Measurements from ENCODE around the gene GPR150. TPM values are rescaled to one million over a fixed set of nuclear protein-coding genes. Genes with fewer than 3 reads are reported as not detected.
A peak's percentile ranks its signal among the peaks of the same experiment; 100 is the strongest.

The GPR150 gene
- total and polyA plus RNA-seq, 2 of the 4 experiments (the other 2 are of a cell fraction), result under 0.01 to 0.10 TPM

DNA sequence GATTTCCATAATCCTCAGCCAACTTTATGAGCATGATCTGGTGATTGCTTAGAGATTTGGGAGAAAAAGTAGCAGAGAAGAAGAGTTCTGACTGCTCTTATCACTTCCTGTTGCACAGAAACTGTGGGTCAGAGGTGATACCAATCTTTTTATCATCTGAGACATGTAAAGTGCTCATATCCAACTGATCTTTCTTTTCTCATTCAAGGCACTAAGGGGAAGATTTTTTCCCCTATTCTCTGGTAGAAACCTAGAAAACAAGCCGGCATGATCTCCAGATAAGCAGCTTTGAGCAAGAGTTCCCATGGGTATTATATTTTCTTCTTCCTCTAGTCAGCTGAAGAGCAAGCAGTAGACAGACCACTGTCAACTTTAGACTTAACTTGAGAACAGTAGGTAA lies 29.0 kb upstream of the GPR150 start:
- Histone ChIP-seq H3K4me2 (ENCODE audit: low read depth, low read length) (no peak overlapping the region), H3K18ac (ENCODE audit: low read depth, low read length) (peak overlapping the region; percentile 74; the same call in 1 of the 2 replicates), H3K56ac (ENCODE audit: extremely low read depth, insufficient read depth, low read length) (peak overlapping the region; percentile 64; the same call in 1 of the 2 replicates), H3K9me1 (ENCODE audit: insufficient read depth, low read length) (peaks cover 3% of the 10 kb centered on the region; the same call in 1 of the 2 replicates), H4K8ac (ENCODE audit: low read depth in 2 of 2, low read length in 2 of 2) (peak overlapping the region; percentile 19 to 57; a peak in 3 of 4 replicates), H4K20me1 (ENCODE audit: insufficient read depth, low read length) (no peaks in the 10 kb centered on the region), H2BK15ac (ENCODE audit: low read depth, low read length) (peak overlapping the region; percentile 55; the same call in 2 of the 3 replicates), H3K4ac (ENCODE audit: low read depth, low read length) (peak overlapping the region; percentile 55; the same call in 1 of the 2 replicates), H2AK9ac (replicated peaks; ENCODE audit: low read depth, low read length, poor library complexity) (no peak overlapping the region), H3K27me3 (ENCODE audit: control insufficient read depth, insufficient read depth, low read length) (no peaks in the 10 kb centered on the region), H4K91ac (ENCODE audit: insufficient read depth, low read depth, low read length) (peak overlapping the region; percentile 26), H2BK120ac (ENCODE audit: low read depth, low read length) (peak overlapping the region; percentile 62), H3K36me3 (ENCODE audit: control insufficient read depth, insufficient read depth, low read length) (no peaks in the 10 kb centered on the region), H3K23ac (ENCODE audit: low read depth, low read length) (peak overlapping the region; percentile 26; the same call in 1 of the 2 replicates), H3K4me1 (ENCODE audit: control insufficient read depth, insufficient read depth, low read length) (peaks cover 6% of the 10 kb centered on the region; the same call in 1 of the 2 replicates), H3K4me3 (ENCODE audit: insufficient read depth, low read depth, low read length) (no peak overlapping the region), H3K9ac (ENCODE audit: low read depth, low read length) (no peak overlapping the region), H3K79me1 (ENCODE audit: low read depth in 1 of 2, low read length in 2 of 2) (peaks cover 2 to 15% of the 10 kb centered on the region in 2 experiments; a peak in 2 of 4 replicates), H3K9me3 (ENCODE audit: control insufficient read depth, insufficient read depth, low read length) (no peaks in the 10 kb centered on the region), H2AFZ (replicated peaks; ENCODE audit: low read length, poor library complexity) (no peak overlapping the region), H2BK20ac (ENCODE audit: low read depth, low read length) (peak overlapping the region; percentile 89), H2BK5ac (ENCODE audit: low read depth, low read length, poor library complexity, severe bottlenecking) (peak overlapping the region; percentile 98), H3K14ac (replicated peaks; ENCODE audit: low read depth, low read length) (peak overlapping the region; percentile 10; the same call in 1 of the 2 replicates), H4K5ac (ENCODE audit: low read depth, low read length) (peak overlapping the region; percentile 30; the same call in 1 of the 2 replicates), H2AK5ac (ENCODE audit: low read depth, low read length) (peak overlapping the region; percentile 13; the same call in 1 of the 2 replicates), H3K27ac (ENCODE audit: insufficient read depth, low read length) (no peak overlapping the region)
- POLR2A ChIA-PET (ENCODE audit: unreplicated experiment), result no interaction called here
- TF ChIP-seq, protein P1, sequence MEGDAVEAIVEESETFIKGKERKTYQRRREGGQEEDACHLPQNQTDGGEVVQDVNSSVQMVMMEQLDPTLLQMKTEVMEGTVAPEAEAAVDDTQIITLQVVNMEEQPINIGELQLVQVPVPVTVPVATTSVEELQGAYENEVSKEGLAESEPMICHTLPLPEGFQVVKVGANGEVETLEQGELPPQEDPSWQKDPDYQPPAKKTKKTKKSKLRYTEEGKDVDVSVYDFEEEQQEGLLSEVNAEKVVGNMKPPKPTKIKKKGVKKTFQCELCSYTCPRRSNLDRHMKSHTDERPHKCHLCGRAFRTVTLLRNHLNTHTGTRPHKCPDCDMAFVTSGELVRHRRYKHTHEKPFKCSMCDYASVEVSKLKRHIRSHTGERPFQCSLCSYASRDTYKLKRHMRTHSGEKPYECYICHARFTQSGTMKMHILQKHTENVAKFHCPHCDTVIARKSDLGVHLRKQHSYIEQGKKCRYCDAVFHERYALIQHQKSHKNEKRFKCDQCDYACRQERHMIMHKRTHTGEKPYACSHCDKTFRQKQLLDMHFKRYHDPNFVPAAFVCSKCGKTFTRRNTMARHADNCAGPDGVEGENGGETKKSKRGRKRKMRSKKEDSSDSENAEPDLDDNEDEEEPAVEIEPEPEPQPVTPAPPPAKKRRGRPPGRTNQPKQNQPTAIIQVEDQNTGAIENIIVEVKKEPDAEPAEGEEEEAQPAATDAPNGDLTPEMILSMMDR (conservative IDR thresholded peaks at IDR 0.05; ENCODE audit: low read depth, low read length), result no peak
- CTCF ChIA-PET, result no interaction called here
- intact Hi-C loops (cut with micrococcal nuclease) (no loop called here), dilution Hi-C loops (cut with HindIII; ENCODE audit: low sequenced_read_pairs, unreplicated experiment) (no loop called here), in situ Hi-C loops (cut with MboI; ENCODE audit: low sequenced_read_pairs) (no loop called here)
- DNase-seq (no peak), ATAC-seq (ENCODE audit: low read depth) (peak; percentile 7)
- BruUV-seq (replicated peaks), result no TSS peak
- WGBS, 2 experiments (ENCODE audit: extremely low coverage in 2 of 2, insufficient read length in 1 of 2), result no CpG with 5 or more reads among the region's 1 CpG

All from IMR-90 (cell line).